PFSK-1 (cell line): ENCODE results near the gene KASH5.

Experiments used
- POLR2AphosphoS5 ChIP-seq: IDR thresholded peaks from 2 replicates; pipeline ENCODE4 v1.6.1; 2012; ENCODE audit warnings: low read depth, mild to moderate bottlenecking, control low read depth, low read length, moderate library complexity
- TAF1 ChIP-seq: IDR thresholded peaks from 2 replicates; pipeline ENCODE4 v1.6.1; 2012; ENCODE audit warnings: low read length, control low read depth, borderline replicate concordance; ENCODE audit not compliant: insufficient read depth

GRCh38 chr19:49408816-49409440 lies 20.9 kb downstream of the KASH5 start:
- TF ChIP-seq POLR2AphosphoS5 (no peak), TAF1 (no peak)
